ENCODE results near the gene EMC9. TPM values are rescaled to one million over a fixed set of nuclear protein-coding genes. Genes with fewer than 3 reads are reported as not detected.

EMC9 gene
- total RNA-seq, 1 experiment from 2014 or later: 42.0 TPM

DNA sequence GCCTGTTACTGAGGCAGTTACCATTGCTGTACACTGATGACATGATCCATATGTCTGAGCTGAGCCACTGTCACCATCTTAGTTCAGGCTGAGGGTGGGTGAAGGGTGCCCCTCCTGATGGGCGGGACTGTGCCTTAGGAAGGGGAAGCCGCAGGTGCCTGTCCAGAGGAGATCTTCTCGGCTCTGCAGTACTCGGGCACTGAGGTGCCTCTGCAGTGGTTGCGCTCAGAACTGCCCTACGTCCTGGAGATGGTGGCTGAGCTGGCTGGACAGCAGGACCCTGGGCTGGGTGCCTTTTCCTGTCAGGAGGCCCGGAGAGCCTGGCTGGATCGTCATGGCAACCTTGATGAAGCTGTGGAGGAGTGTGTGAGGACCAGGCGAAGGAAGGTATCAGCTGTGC, 9.6 kb upstream of the EMC9 start:
- no peak overlapping the region for H3K9ac ChIP-seq (ENCODE audit: low read length)
- POLR2A ChIA-PET: interaction anchor here (1.8 kb wide), 1 partner anchor 10 kb away, joined by 4 read pairs; the partner anchor contains the start of gene EMC9
- BruUV-seq (replicated peaks): no TSS peak
- TF ChIP-seq ZFX (IDR thresholded peaks at IDR 0.05) (no peak), POLR2A (IDR thresholded peaks at IDR 0.05; ENCODE audit: borderline replicate concordance, extremely low read depth, insufficient read depth, insufficient read length) (no peak), ZNF274 (IDR thresholded peaks at IDR 0.05; ENCODE audit: low read depth, low read length) (no peak), CEBPB (IDR thresholded peaks at IDR 0.05; ENCODE audit: low read depth) (no peak)
- TF ChIP-seq, protein P1, sequence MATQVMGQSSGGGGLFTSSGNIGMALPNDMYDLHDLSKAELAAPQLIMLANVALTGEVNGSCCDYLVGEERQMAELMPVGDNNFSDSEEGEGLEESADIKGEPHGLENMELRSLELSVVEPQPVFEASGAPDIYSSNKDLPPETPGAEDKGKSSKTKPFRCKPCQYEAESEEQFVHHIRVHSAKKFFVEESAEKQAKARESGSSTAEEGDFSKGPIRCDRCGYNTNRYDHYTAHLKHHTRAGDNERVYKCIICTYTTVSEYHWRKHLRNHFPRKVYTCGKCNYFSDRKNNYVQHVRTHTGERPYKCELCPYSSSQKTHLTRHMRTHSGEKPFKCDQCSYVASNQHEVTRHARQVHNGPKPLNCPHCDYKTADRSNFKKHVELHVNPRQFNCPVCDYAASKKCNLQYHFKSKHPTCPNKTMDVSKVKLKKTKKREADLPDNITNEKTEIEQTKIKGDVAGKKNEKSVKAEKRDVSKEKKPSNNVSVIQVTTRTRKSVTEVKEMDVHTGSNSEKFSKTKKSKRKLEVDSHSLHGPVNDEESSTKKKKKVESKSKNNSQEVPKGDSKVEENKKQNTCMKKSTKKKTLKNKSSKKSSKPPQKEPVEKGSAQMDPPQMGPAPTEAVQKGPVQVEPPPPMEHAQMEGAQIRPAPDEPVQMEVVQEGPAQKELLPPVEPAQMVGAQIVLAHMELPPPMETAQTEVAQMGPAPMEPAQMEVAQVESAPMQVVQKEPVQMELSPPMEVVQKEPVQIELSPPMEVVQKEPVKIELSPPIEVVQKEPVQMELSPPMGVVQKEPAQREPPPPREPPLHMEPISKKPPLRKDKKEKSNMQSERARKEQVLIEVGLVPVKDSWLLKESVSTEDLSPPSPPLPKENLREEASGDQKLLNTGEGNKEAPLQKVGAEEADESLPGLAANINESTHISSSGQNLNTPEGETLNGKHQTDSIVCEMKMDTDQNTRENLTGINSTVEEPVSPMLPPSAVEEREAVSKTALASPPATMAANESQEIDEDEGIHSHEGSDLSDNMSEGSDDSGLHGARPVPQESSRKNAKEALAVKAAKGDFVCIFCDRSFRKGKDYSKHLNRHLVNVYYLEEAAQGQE (IDR thresholded peaks at IDR 0.05; ENCODE audit: low read depth): no peak
- H3K4me2 ChIP-seq (ENCODE audit: low read length): no peak overlapping the region
- RAD21 ChIA-PET (ENCODE audit: low non-redundant PET in 1 of 2, low total read pairs in 2 of 2, uncharacterized antibody in 2 of 2, unreplicated experiment in 2 of 2): no interaction called here
- H3K9me2 ChIP-seq (ENCODE audit: insufficient read depth): no peaks in the 10 kb centered on the region
- ATAC-seq (no peak), DNase-seq (ENCODE audit: low read depth, low spot score) (no peak)
- CTCF ChIA-PET: no interaction called here
- no peak overlapping the region for H2AFZ ChIP-seq (ENCODE audit: low read depth, low read length, poor library complexity, severe bottlenecking)
- intact Hi-C loops (cut with micrococcal nuclease): no loop called here
- no peak overlapping the region for H3K27ac ChIP-seq (ENCODE audit: low read depth, low read length)
- no peaks in the 10 kb centered on the region for H3K27me3 ChIP-seq (ENCODE audit: insufficient read depth, low read length)
- H3K4me1 ChIP-seq (ENCODE audit: control insufficient read depth in 1 of 2, insufficient read depth in 2 of 2, low read length in 2 of 2): peaks cover 5 to 7% of the 10 kb centered on the region in 2 experiments
- H4K20me1 ChIP-seq (ENCODE audit: insufficient read depth): no peaks in the 10 kb centered on the region
- no peaks in the 10 kb centered on the region for H3K9me3 ChIP-seq (ENCODE audit: control insufficient read depth in 1 of 2, insufficient read depth in 1 of 2, low read depth in 1 of 2, low read length in 2 of 2)
- H3K79me2 ChIP-seq (ENCODE audit: insufficient read depth, low read length): peaks cover 39% of the 10 kb centered on the region
- peaks cover 36 to 47% of the 10 kb centered on the region in 2 experiments for H3K36me3 ChIP-seq (ENCODE audit: control insufficient read depth in 1 of 2, insufficient read depth in 2 of 2, low read length in 2 of 2)
- no peak overlapping the region for H3K4me3 ChIP-seq (replicated peaks in 1 of 2; ENCODE audit: low read depth in 1 of 2, low read length in 2 of 2)

DNA sequence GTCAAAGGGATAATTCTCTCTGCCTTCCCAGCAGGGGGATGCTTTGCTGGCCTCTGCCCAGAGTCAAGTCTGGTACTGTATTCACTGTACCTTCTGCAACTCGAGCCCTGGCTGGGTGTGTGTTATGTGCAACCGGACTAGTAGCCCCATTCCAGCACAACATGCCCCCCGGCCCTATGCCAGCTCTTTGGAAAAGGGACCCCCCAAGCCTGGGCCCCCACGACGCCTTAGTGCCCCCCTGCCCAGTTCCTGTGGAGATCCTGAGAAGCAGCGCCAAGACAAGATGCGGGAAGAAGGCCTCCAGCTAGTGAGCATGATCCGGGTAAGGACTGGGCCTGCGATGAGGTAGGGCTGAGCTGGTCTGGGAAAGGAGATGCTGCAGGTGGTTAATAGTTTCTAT, 9.2 kb upstream of the EMC9 start:
- Histone ChIP-seq H4K20me1 (ENCODE audit: insufficient read depth) (no peaks in the 10 kb centered on the region), H3K27ac (ENCODE audit: low read depth, low read length) (no peak overlapping the region), H3K4me1 (ENCODE audit: control insufficient read depth in 1 of 2, insufficient read depth in 2 of 2, low read length in 2 of 2) (peaks cover 8 to 11% of the 10 kb centered on the region in 2 experiments), H3K36me3 (ENCODE audit: control insufficient read depth in 1 of 2, insufficient read depth in 2 of 2, low read length in 2 of 2) (peaks cover 33 to 44% of the 10 kb centered on the region in 2 experiments), H3K27me3 (ENCODE audit: insufficient read depth, low read length) (no peaks in the 10 kb centered on the region), H3K4me2 (ENCODE audit: low read length) (no peak overlapping the region), H3K9me2 (ENCODE audit: insufficient read depth) (no peaks in the 10 kb centered on the region), H3K9ac (ENCODE audit: low read length) (no peak overlapping the region), H3K9me3 (ENCODE audit: control insufficient read depth in 1 of 2, insufficient read depth in 1 of 2, low read depth in 1 of 2, low read length in 2 of 2) (no peaks in the 10 kb centered on the region), H2AFZ (ENCODE audit: low read depth, low read length, poor library complexity, severe bottlenecking) (no peak overlapping the region), H3K4me3 (replicated peaks in 1 of 2; ENCODE audit: low read depth in 1 of 2, low read length in 2 of 2) (no peak overlapping the region), H3K79me2 (ENCODE audit: insufficient read depth, low read length) (peaks cover 44% of the 10 kb centered on the region)
- no TSS peak for BruUV-seq (replicated peaks)
- CTCF ChIA-PET: interaction anchor here (1.0 kb wide), 1 partner anchor 10 kb away, joined by 4 read pairs; the partner anchor contains the start of gene IRF9
- POLR2A ChIA-PET: interaction anchor here (1.8 kb wide), 1 partner anchor 9 kb away, joined by 4 read pairs; the partner anchor contains the start of gene EMC9
- RAD21 ChIA-PET (ENCODE audit: low non-redundant PET in 1 of 2, low total read pairs in 2 of 2, uncharacterized antibody in 2 of 2, unreplicated experiment in 2 of 2): no interaction called here
- ATAC-seq (no peak), DNase-seq (ENCODE audit: low read depth, low spot score) (no peak)
- intact Hi-C loops (cut with micrococcal nuclease): no loop called here
- TF ChIP-seq YY1 (IDR thresholded peaks at IDR 0.05; ENCODE audit: extremely low read depth, insufficient replicate concordance, low read depth, low read length) (no peak), RAD21 (IDR thresholded peaks at IDR 0.05; ENCODE audit: low read depth) (no peak), FOSL1 (IDR thresholded peaks at IDR 0.05; ENCODE audit: low read depth) (no peak), POLR2A (IDR thresholded peaks at IDR 0.05; ENCODE audit: borderline replicate concordance, extremely low read depth, insufficient read depth, insufficient read length) (no peak)
- TF ChIP-seq, protein P1 (IDR thresholded peaks at IDR 0.05; ENCODE audit: low read depth): no peak
- TF ChIP-seq, protein P2, sequence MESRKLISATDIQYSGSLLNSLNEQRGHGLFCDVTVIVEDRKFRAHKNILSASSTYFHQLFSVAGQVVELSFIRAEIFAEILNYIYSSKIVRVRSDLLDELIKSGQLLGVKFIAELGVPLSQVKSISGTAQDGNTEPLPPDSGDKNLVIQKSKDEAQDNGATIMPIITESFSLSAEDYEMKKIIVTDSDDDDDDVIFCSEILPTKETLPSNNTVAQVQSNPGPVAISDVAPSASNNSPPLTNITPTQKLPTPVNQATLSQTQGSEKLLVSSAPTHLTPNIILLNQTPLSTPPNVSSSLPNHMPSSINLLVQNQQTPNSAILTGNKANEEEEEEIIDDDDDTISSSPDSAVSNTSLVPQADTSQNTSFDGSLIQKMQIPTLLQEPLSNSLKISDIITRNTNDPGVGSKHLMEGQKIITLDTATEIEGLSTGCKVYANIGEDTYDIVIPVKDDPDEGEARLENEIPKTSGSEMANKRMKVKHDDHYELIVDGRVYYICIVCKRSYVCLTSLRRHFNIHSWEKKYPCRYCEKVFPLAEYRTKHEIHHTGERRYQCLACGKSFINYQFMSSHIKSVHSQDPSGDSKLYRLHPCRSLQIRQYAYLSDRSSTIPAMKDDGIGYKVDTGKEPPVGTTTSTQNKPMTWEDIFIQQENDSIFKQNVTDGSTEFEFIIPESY (IDR thresholded peaks at IDR 0.05; ENCODE audit: extremely low read depth, insufficient replicate concordance, low read length): no peak
